Activated naive CD8-positive, alpha-beta T cell treated with anti-CD3 and anti-CD28 coated beads, Interleukin-2, amount 50 U/mL, for 24 hours (primary cell): ENCODE results near the gene SLC8A1.

Experiments
- ATAC-seq: fragments of 150-1000 bp; cut with Tn5 transposase; one replicate; pipeline ENCODE4 v1.10.0; 2021
- DNase-seq: peaks from one replicate; pipeline ENCODE4 v3.0.0; 2021
- H3K27ac Mint-ChIP-seq: one replicate; pipeline ENCODE4 v1.8.0; 2021; ENCODE audit warnings: mild to moderate bottlenecking, mixed read lengths
- H3K27me3 Mint-ChIP-seq: one replicate; pipeline ENCODE4 v1.8.0; 2021; ENCODE audit warnings: mixed read lengths
- H3K36me3 Mint-ChIP-seq: one replicate; pipeline ENCODE4 v1.8.0; 2021; ENCODE audit warnings: low read depth, mixed read lengths
- H3K4me1 Mint-ChIP-seq: one replicate; pipeline ENCODE4 v1.8.0; 2021; ENCODE audit warnings: mixed read lengths
- H3K4me3 Mint-ChIP-seq: one replicate; pipeline ENCODE4 v1.8.0; 2021; ENCODE audit warnings: mild to moderate bottlenecking, moderate library complexity, mixed read lengths
- H3K9me3 Mint-ChIP-seq: one replicate; pipeline ENCODE4 v1.8.0; 2021; ENCODE audit warnings: mixed read lengths

SLC8A1 gene

DNA sequence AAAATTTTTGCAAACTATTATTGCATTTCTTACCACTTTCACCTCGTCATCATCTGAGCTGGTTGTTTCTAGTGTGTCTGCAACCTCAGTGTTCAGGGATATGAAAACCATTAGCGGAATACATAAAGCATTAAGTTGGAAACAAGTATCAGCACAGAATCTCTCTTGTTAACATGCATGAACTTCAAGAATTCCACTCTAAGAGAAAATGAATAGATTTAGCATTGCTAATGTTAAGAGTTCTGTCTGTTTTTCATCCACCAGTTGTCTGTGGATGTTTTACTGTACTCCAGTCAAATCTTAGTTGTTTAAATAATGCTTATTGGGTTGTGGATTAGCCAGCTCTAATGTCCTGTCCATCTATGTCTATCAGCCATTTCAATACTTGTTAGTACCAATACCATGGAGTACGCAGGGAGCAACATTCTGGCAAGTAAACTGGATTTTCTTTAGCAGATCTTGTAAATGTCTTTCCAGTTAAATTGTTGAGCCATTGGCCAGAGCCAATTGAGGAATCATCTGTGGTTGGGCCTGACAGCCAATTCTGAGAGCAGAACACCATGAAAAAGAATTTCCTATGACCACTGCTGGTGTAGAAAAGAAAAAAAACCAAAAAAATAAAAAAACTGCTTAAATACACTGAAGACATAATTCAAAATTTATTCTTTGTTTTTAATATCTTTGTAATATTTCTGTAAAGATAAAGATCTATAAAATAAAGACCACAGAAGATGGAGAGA lies 82.5 kb downstream of the SLC8A1 start:
- Mint-ChIP-seq H3K27me3 (peaks cover 2% of the 10 kb centered on the region), H3K4me1 (peaks cover 7% of the 10 kb centered on the region), H3K9me3 (no peaks in the 10 kb centered on the region), H3K36me3 (no peaks in the 10 kb centered on the region), H3K27ac (no peak overlapping the region), H3K4me3 (no peak overlapping the region)
- DNase-seq: no peak
- ATAC-seq: no peak

DNA sequence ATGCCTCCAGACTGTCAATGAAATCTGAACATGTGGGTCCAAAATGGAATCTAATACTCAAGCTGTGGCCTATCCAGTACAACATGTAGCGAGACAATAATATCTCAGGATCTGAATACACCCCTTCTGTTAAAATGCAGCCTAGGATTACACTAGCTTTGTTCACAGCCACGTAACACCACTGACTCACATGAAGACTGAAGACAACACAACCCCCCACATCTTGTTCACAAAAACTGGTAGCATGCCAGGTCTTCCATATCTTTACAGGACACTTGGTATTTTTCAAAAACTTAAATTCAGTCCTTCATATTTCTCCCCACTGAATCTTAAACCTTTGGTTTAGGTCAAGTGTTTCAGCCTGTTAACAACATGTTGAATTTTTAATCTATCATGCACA lies 84.2 kb downstream of the SLC8A1 start:
- Mint-ChIP-seq H3K36me3 (no peaks in the 10 kb centered on the region), H3K4me1 (peaks cover 10% of the 10 kb centered on the region), H3K27ac (no peak overlapping the region), H3K9me3 (no peaks in the 10 kb centered on the region), H3K4me3 (no peak overlapping the region), H3K27me3 (peaks cover 2% of the 10 kb centered on the region)
- DNase-seq (no peak), ATAC-seq (no peak)

DNA sequence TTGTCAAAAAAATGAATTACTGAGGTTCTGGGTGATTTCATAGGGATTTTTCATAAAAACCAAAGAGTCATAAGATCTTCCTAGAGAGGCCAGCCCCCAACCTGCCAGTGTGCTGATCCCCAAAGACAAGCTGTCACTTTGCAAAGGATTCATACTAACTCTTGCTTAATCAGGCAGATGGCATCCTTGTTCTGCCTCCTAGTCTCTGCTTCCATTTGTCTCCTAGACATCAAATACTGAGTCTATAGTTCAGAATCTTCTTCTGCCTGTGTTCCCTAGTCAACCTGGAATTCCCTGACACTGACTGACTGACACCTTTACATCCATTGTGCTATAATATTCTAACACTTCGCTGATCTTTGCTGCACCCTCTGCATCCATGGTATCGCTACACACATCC lies 84.9 kb downstream of the SLC8A1 start:
- no peak overlapping the region for H3K27ac Mint-ChIP-seq
- H3K4me1 Mint-ChIP-seq: peaks cover 10% of the 10 kb centered on the region
- no peaks in the 10 kb centered on the region for H3K9me3 Mint-ChIP-seq
- no peak overlapping the region for H3K4me3 Mint-ChIP-seq
- no peak for ATAC-seq
- DNase-seq: no peak
- H3K27me3 Mint-ChIP-seq: peaks cover 2% of the 10 kb centered on the region
- no peaks in the 10 kb centered on the region for H3K36me3 Mint-ChIP-seq

DNA sequence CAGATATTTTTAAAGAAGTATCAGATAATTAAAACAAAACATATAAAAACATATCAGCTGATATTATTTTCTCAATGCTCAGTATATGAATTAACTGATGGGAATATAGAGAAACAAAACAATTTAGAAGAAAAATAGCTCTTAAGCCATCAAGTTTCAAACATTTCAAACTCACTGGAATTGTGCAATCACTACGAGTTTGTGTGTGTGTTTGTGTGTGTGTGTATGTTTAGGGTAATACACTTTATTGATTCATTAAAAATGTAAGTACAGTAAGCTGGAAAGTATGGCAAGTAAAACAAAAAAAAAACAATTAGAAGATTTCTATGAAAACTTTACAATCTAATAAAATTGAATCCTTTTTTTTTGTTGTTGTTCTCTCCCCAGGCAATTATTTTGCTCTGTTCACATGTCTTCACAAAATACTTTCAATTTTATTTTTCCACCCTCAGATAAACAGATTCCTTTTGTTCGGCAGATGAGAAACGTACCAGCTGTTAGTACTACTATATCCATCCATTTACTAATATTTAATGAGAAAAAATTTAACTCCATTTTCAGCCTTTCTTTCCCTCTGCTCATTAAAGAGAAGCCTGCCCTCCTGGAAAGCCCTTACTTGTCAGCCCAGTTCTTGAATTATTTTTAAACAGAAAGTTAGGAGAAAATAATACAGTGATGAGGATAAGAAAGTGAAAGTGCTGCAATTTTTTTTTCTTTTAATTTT lies 87.6 kb downstream of the SLC8A1 start:
- Mint-ChIP-seq H3K27me3 (peaks cover 2% of the 10 kb centered on the region), H3K4me1 (peaks cover 8% of the 10 kb centered on the region), H3K36me3 (no peaks in the 10 kb centered on the region), H3K4me3 (no peak overlapping the region), H3K27ac (no peak overlapping the region), H3K9me3 (no peaks in the 10 kb centered on the region)
- ATAC-seq (no peak), DNase-seq (no peak)

DNA sequence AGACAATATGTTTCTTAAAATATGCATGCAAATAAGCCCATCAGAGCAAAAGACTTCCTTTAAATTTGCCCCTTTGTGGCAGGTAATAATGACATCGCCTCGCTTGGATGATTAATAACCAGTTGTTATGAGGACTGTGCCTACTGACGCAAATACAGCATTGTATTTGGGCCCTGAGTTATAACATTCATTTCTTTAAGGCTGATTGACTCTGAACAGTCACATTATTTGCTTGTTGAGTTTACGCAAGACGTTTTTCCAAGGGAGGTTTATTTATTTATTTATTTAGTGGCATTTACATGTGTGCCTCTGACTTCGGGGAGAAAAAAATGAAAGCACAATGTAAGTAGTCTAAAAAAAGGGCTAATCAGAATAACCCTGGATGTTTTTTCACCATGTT lies 88.3 kb downstream of the SLC8A1 start:
- Mint-ChIP-seq H3K27ac (no peak overlapping the region), H3K4me1 (peaks cover 8% of the 10 kb centered on the region), H3K27me3 (peaks cover 3% of the 10 kb centered on the region), H3K9me3 (no peaks in the 10 kb centered on the region), H3K36me3 (no peaks in the 10 kb centered on the region), H3K4me3 (no peak overlapping the region)
- ATAC-seq (no peak), DNase-seq (no peak)

DNA sequence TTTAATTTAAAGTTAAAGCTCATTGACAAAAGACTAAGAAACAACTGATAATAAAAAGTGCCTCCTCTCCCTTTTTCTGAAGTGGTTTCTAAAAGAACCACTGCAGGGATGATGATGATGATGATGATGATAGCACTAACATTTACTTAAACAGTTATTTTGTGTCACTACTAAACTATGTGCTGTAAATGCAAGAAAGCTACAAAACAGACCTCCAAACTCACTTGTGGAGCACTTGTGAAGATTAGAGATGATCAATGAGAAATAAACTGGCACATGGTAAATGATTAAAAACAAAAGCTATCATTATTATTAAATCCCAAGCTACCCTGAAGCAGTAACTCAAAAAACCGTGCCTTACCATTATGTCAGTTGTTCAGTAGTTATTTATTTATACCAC lies 88.7 kb downstream of the SLC8A1 start:
- Mint-ChIP-seq H3K27ac (no peak overlapping the region), H3K4me3 (no peak overlapping the region), H3K4me1 (peaks cover 8% of the 10 kb centered on the region), H3K36me3 (no peaks in the 10 kb centered on the region), H3K9me3 (no peaks in the 10 kb centered on the region), H3K27me3 (peaks cover 3% of the 10 kb centered on the region)
- ATAC-seq (no peak), DNase-seq (no peak)

DNA sequence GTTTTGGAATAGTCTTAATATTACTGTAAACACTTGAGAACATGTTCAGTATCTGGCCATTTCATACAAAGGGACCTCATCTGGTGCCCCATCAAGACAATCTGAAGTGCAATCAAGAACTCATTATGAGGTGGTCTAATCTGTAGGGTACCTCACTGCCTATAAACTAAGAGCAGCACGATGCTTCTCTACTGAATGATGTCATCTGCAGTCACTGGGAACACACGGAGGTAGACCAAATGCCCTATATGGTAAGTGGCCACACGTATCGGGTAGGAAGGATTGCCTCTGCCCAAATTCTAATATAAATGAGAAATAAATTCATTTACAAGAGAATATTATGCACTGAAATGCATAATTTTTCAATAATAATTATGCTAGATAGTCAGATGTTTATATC lies 90.4 kb downstream of the SLC8A1 start:
- no peak overlapping the region for H3K4me3 Mint-ChIP-seq
- ATAC-seq (no peak), DNase-seq (no peak)
- no peaks in the 10 kb centered on the region for H3K9me3 Mint-ChIP-seq
- peaks cover 3% of the 10 kb centered on the region for H3K27me3 Mint-ChIP-seq
- no peaks in the 10 kb centered on the region for H3K36me3 Mint-ChIP-seq
- H3K4me1 Mint-ChIP-seq: peaks cover 8% of the 10 kb centered on the region
- no peak overlapping the region for H3K27ac Mint-ChIP-seq

DNA sequence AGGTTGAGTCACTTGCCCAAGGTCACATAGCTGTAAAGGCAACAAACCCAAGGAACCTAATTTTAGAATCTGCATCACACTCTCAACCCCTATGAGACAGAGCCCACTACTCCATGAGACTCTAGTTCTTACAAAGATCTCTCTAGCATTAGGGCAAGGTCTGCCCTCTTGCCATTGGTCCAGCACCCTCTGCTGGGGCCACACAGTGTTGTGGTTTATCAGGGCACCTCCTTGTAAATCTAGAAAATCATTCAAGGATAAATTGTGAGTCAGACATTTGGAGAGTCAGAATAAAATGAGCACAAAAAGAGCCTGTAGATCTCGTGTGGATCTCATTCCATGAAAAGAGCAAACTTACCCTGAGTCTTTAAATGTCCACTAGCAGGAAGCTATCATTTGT lies 91.2 kb downstream of the SLC8A1 start:
- Mint-ChIP-seq H3K27me3 (peaks cover 3% of the 10 kb centered on the region), H3K9me3 (no peaks in the 10 kb centered on the region), H3K4me1 (peaks cover 8% of the 10 kb centered on the region), H3K27ac (no peak overlapping the region), H3K36me3 (no peaks in the 10 kb centered on the region), H3K4me3 (no peak overlapping the region)
- DNase-seq: no peak
- ATAC-seq: no peak

DNA sequence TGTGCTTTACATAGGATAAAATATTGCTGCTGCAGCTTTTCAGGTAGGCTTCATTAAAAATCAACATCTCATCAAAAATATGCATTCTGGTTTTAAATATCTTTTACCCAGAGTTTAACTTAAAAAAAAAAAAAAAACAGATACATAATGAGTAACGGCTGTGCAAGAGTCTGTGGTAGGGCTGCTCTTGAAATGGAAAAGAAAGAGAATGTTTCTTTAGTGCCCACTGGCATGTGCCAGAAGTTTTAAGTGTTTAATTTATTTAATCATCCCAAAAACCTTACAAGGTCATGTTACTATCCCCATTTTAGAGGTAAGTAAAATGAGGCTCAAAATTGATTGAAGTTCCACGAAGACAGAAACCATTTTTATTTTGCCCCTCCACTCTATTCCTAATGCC lies 92.1 kb downstream of the SLC8A1 start:
- no peaks in the 10 kb centered on the region for H3K9me3 Mint-ChIP-seq
- no peaks in the 10 kb centered on the region for H3K36me3 Mint-ChIP-seq
- ATAC-seq: no peak
- H3K4me3 Mint-ChIP-seq: no peak overlapping the region
- peaks cover 6% of the 10 kb centered on the region for H3K4me1 Mint-ChIP-seq
- no peak overlapping the region for H3K27ac Mint-ChIP-seq
- DNase-seq: no peak
- peaks cover 3% of the 10 kb centered on the region for H3K27me3 Mint-ChIP-seq

DNA sequence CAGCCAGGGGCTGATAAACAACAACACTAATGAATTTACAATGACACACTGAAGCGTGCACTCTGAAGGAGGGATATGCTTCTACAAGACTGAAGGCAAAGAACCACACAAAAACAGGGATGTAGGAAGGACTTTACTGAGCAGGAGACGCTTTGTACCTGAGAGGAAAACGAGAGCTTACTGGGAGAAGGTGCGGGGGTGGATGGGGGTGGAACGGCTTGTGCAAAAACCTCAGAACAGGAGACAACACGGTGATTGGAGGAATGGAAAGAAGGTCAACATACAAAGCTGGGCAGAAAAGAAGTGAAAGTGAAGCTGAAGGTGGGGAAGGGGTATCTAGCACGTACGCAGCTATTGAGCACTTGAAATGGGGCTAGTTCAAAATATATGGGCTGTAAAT lies 93.1 kb downstream of the SLC8A1 start:
- ATAC-seq (no peak), DNase-seq (no peak)
- H3K27ac Mint-ChIP-seq: no peak overlapping the region
- H3K4me1 Mint-ChIP-seq: peaks cover 2% of the 10 kb centered on the region
- no peaks in the 10 kb centered on the region for H3K9me3 Mint-ChIP-seq
- peaks cover 2% of the 10 kb centered on the region for H3K27me3 Mint-ChIP-seq
- no peak overlapping the region for H3K4me3 Mint-ChIP-seq
- no peaks in the 10 kb centered on the region for H3K36me3 Mint-ChIP-seq

DNA sequence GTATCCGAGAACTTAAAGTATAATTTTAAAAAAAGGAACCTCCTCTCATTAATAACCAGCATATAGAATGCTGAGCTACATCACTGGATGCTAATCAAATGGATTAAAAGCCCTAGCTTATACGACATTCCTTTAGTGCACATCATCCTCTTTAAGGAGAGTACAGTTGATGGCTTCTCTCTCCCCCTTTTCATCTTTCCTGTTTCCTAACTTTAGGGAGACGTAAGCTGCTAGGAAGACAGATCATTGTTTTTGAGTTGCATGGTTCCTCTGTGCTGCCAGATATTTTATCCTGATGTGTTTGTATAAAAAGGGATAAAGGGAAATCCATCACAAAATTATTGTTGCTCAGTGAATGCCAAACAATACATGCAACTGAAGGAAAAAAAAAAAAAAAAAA lies 94.2 kb downstream of the SLC8A1 start:
- Mint-ChIP-seq H3K36me3 (no peaks in the 10 kb centered on the region), H3K27ac (no peak overlapping the region), H3K4me3 (no peak overlapping the region), H3K9me3 (no peaks in the 10 kb centered on the region), H3K27me3 (peaks cover 2% of the 10 kb centered on the region), H3K4me1 (no peaks in the 10 kb centered on the region)
- ATAC-seq (no peak), DNase-seq (no peak)

DNA sequence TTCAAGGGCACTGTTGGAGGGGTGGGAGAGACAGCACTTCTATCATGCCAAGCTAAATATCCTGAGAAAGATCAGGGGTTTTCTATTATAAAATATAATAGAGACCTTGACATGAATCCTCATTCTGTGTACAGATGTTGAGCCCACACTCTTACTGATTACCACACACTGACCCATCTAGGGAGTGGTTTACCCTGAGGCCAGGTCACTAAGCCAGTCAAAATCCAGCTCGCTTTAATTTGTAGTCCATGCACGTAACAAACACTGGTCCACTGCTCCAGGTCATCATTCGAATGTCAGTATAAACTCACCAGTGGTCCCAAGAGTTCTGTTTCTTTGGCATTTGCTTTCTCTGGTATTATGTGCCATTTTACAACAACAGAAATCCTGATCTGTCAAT lies 96.4 kb downstream of the SLC8A1 start:
- no peaks in the 10 kb centered on the region for H3K36me3 Mint-ChIP-seq
- no peaks in the 10 kb centered on the region for H3K9me3 Mint-ChIP-seq
- peaks cover 2% of the 10 kb centered on the region for H3K27me3 Mint-ChIP-seq
- H3K27ac Mint-ChIP-seq: no peak overlapping the region
- H3K4me1 Mint-ChIP-seq: no peaks in the 10 kb centered on the region
- DNase-seq (no peak), ATAC-seq (no peak)
- no peak overlapping the region for H3K4me3 Mint-ChIP-seq

DNA sequence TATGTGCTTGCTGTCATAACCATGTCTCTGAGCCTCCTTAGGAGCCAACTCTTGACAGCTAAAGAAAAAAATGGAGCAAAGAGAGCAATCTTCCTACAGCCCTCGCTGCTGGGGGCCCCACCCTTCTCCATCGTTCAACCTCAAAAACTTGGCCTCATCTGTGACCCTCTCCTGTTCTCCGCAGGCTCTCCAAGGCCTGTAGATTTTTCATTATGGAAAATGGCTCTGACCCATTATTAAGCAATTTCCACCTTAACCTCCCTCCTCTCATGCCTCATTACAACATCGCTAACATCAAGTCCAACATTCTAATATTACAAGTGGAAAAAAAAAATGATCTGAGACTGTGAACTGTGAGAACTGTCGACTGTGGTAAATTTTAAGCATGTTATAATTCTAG lies 98.7 kb downstream of the SLC8A1 start:
- DNase-seq: no peak
- no peaks in the 10 kb centered on the region for H3K27me3 Mint-ChIP-seq
- no peaks in the 10 kb centered on the region for H3K9me3 Mint-ChIP-seq
- H3K4me3 Mint-ChIP-seq: no peak overlapping the region
- ATAC-seq: no peak
- no peaks in the 10 kb centered on the region for H3K36me3 Mint-ChIP-seq
- H3K27ac Mint-ChIP-seq: no peak overlapping the region
- H3K4me1 Mint-ChIP-seq: no peaks in the 10 kb centered on the region

DNA sequence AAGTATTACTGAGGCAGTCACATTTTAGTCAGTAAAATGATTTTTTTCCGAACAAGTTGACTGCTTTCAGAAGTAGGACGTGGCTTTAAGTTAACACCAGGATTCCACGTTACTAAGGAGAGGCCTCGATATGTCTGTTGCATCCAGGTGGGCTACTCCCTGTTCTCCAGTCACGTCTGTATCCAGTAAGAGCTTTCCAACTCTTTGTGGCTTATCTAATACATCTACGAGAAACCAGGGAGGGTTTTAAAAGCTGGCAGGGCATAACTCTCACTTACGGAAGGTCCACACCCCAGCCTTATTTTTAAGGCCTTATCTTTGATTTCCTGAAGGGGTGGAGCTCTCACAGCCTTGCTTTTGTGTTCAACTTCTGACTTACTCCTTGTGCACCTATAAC lies 99.2 kb downstream of the SLC8A1 start:
- DNase-seq (no peak), ATAC-seq (no peak)
- H3K4me1 Mint-ChIP-seq: no peaks in the 10 kb centered on the region
- no peaks in the 10 kb centered on the region for H3K9me3 Mint-ChIP-seq
- H3K27me3 Mint-ChIP-seq: no peaks in the 10 kb centered on the region
- H3K36me3 Mint-ChIP-seq: no peaks in the 10 kb centered on the region
- H3K27ac Mint-ChIP-seq: no peak overlapping the region
- H3K4me3 Mint-ChIP-seq: no peak overlapping the region

DNA sequence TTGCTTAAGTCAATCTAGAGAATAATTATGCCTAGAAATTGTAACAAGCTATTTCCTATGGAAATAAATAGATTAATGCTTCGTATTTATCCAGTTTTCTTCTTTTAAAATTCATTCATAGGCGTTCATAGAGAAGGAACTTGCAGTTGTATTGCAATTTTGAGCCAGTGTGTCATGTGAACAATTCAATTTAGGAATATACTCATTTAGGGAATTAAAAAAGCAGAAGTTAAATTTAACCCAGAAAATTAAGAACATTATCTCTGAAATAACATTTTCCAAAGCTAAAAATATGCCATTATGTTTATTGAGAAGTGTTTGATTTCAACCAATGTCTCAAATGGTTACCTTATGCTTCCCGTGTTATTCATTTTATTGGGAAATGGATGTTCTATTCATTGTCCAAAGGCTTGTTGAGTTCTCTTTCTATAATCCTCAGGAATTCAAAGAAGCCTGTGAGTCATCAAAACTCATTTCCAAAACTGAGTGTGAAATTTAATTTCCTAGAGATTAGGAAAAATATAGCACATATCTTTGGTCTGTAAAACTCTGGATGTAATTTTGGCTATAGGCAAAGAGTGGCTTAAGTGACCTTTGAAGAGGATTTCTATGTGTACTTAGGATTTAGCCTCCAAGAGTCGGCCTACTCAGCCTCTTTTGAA lies 99.7 kb downstream of the SLC8A1 start:
- Mint-ChIP-seq H3K9me3 (no peaks in the 10 kb centered on the region), H3K27ac (no peak overlapping the region), H3K27me3 (no peaks in the 10 kb centered on the region), H3K4me3 (no peak overlapping the region), H3K36me3 (no peaks in the 10 kb centered on the region), H3K4me1 (no peaks in the 10 kb centered on the region)
- ATAC-seq (no peak), DNase-seq (no peak)
